ENCODE data around the gene SSBP2.

The SSBP2 gene

DNA sequence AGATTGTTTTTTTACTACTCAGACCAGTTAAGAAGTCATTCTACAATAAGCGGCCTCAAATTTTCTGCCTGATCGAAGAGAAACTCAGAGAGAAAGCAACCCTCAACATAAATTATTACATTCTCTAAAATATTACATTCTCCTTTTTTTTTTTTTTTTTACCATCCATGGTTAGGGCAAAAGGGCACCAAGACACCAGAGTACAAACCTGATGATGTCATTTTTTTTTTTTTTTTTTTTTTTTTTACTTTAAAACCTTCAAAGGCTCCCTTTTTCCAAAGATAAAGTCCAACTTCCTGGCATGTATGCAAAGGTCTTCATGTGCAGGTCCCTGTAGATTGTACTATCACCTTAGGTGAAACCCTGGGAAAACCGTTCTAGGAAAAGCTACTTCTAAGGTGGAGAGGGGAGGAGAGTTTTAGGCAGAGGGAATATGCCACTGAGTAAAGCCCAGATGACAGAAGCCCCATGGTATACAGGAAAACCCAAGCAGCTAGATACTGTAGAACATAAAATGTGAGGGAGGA is 104.4 kb downstream of the SSBP2 start:
- TF ChIP-seq, protein P1, sequence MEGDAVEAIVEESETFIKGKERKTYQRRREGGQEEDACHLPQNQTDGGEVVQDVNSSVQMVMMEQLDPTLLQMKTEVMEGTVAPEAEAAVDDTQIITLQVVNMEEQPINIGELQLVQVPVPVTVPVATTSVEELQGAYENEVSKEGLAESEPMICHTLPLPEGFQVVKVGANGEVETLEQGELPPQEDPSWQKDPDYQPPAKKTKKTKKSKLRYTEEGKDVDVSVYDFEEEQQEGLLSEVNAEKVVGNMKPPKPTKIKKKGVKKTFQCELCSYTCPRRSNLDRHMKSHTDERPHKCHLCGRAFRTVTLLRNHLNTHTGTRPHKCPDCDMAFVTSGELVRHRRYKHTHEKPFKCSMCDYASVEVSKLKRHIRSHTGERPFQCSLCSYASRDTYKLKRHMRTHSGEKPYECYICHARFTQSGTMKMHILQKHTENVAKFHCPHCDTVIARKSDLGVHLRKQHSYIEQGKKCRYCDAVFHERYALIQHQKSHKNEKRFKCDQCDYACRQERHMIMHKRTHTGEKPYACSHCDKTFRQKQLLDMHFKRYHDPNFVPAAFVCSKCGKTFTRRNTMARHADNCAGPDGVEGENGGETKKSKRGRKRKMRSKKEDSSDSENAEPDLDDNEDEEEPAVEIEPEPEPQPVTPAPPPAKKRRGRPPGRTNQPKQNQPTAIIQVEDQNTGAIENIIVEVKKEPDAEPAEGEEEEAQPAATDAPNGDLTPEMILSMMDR (IDR thresholded peaks at IDR 0.05; ENCODE audit: low read depth, low read length), result no peak
- no peak overlapping the region for H3K4me3 ChIP-seq (ENCODE audit: low read depth, low read length)

- H3K4me3 ChIP-seq (ENCODE audit: low read depth, low read length), result no peak overlapping the region
- TF ChIP-seq, protein P1 (IDR thresholded peaks at IDR 0.05; ENCODE audit: low read depth, low read length), result no peak
Observed at GRCh38 chr5:81642210-81642609, 108.7 kb downstream of the SSBP2 start.

- no peak overlapping the region for H3K4me3 ChIP-seq (ENCODE audit: low read depth, low read length)
- TF ChIP-seq, protein P1 (IDR thresholded peaks at IDR 0.05; ENCODE audit: low read depth, low read length), result no peak
Observed at GRCh38 chr5:81639556-81639955, 111.3 kb downstream of the SSBP2 start.

GRCh38 chr5:81638471-81638870 is 112.4 kb downstream of the SSBP2 start:
- TF ChIP-seq, protein P1 (IDR thresholded peaks at IDR 0.05; ENCODE audit: low read depth, low read length), result no peak
- no peak overlapping the region for H3K4me3 ChIP-seq (ENCODE audit: low read depth, low read length)

DNA sequence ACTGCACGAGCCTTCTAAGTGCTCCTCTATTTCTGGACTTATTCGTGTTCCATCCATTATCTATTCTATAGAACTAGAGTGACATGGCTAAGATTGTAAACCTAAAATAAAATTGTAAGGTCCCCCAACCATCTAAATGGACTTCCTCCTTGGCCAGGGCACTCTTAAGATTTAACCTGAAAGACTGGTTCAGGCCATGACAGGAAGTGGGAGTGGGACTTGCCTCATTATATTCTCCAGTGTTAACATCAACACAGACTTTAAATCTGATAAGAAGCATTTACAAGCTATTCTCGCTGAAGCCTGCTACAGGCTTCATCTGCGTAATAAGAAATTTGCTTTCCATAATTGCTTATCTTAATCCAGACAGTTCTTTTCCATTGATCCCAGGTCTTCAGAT is 117.0 kb downstream of the SSBP2 start:
- H3K4me3 ChIP-seq (ENCODE audit: low read depth, low read length), result no peak overlapping the region
- TF ChIP-seq, protein P1 (IDR thresholded peaks at IDR 0.05; ENCODE audit: low read depth, low read length), result no peak

- H3K4me3 ChIP-seq (ENCODE audit: low read depth, low read length), result no peak overlapping the region
- TF ChIP-seq, protein P1 (IDR thresholded peaks at IDR 0.05; ENCODE audit: low read depth, low read length), result no peak
Observed at GRCh38 chr5:81633471-81633870, 117.4 kb downstream of the SSBP2 start.

DNA sequence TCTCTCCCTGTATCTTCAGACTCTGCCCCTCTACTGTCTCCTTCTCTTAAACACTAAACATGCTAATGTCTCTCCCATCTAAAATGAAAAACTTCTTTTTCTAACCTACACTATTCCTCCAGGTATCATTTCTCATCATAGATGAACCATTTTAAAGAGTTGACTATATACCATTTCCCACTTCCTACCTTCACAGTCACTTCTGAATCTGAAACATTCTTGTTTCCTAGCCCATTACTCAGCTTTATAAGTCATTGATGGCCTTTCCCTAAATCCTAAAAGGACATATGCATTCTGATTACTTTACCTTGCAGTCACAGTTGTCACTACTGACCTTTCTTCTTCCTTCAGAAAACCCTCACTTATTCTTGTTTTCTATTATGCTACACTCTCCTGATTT is 118.2 kb downstream of the SSBP2 start:
- TF ChIP-seq, protein P1 (IDR thresholded peaks at IDR 0.05; ENCODE audit: low read depth, low read length), result no peak
- H3K4me3 ChIP-seq (ENCODE audit: low read depth, low read length), result no peak overlapping the region

Data from WI38 (cell line).